ENCODE measurements around the gene SNRK. TPM values are rescaled to one million over a fixed set of nuclear protein-coding genes. Genes with fewer than 3 reads are reported as not detected.

SNRK gene
- total RNA-seq, 1 experiment from 2014 or later, result 11.8 TPM

DNA sequence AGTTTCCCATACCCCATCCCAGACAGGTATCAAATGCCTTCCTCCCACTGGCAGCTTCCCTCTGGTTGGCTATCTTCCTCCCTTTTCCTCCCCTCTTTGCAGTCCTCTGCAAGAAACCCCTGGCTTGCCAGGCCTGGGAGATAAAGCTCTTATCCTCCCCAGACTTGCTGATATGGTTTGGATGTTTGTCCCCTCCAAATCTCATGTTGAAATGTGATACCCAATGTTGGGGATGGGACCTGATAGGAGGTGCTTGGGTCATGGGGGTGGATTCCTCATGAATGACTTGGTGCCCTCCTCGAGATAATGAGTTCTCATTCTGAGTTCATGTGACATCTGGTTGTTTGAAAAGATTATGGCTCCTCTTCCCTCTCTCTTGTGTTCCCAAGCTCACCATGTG lies 32.2 kb upstream of the SNRK start:
- Mint-ChIP-seq H3K27me3 (ENCODE audit: low read depth) (peaks cover 5% of the 10 kb centered on the region), H3K36me3 (no peaks in the 10 kb centered on the region), H3K4me3 (no peak overlapping the region), H3K4me1 (peaks cover 13% of the 10 kb centered on the region), H3K9me3 (peaks cover 4% of the 10 kb centered on the region; the same call in 1 of the 2 replicates), H3K27ac (no peak overlapping the region)
- no peak for DNase-seq (ENCODE audit: low spot score)
- ChIA-PET CTCF (interaction anchor here (1.0 kb wide), 1 partner anchor 92 kb away, joined by 3 read pairs; no protein-coding TSS in a partner anchor), POLR2A (interaction anchor here (0.6 kb wide), 1 partner anchor 126 kb away, joined by 8 read pairs; no protein-coding TSS in a partner anchor)
- no peak for TF ChIP-seq SMAD3 (CRISPR knock-in tag; IDR thresholded peaks at IDR 0.05; ENCODE audit: borderline replicate concordance)
- TF ChIP-seq, protein P1, sequence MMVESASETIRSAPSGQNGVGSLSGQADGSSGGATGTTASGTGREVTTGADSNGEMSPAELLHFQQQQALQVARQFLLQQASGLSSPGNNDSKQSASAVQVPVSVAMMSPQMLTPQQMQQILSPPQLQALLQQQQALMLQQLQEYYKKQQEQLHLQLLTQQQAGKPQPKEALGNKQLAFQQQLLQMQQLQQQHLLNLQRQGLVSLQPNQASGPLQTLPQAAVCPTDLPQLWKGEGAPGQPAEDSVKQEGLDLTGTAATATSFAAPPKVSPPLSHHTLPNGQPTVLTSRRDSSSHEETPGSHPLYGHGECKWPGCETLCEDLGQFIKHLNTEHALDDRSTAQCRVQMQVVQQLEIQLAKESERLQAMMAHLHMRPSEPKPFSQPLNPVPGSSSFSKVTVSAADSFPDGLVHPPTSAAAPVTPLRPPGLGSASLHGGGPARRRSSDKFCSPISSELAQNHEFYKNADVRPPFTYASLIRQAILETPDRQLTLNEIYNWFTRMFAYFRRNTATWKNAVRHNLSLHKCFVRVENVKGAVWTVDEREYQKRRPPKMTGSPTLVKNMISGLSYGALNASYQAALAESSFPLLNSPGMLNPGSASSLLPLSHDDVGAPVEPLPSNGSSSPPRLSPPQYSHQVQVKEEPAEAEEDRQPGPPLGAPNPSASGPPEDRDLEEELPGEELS (CRISPR knock-in tag; IDR thresholded peaks at IDR 0.05), result no peak
- TF ChIP-seq, protein P2, sequence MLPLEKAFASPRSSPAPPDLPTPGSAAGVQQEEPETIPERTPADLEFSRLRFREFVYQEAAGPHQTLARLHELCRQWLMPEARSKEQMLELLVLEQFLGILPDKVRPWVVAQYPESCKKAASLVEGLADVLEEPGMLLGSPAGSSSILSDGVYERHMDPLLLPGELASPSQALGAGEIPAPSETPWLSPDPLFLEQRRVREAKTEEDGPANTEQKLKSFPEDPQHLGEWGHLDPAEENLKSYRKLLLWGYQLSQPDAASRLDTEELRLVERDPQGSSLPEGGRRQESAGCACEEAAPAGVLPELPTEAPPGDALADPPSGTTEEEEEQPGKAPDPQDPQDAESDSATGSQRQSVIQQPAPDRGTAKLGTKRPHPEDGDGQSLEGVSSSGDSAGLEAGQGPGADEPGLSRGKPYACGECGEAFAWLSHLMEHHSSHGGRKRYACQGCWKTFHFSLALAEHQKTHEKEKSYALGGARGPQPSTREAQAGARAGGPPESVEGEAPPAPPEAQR (CRISPR knock-in tag; IDR thresholded peaks at IDR 0.05), result no peak
- TF ChIP-seq, protein P3, sequence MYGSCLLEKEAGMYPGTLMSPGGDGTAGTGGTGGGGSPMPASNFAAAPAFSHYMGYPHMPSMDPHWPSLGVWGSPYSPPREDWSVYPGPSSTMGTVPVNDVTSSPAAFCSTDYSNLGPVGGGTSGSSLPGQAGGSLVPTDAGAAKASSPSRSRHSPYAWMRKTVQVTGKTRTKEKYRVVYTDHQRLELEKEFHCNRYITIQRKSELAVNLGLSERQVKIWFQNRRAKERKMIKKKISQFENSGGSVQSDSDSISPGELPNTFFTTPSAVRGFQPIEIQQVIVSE (CRISPR knock-in tag; IDR thresholded peaks at IDR 0.05; ENCODE audit: borderline replicate concordance), result no peak
- TF ChIP-seq MYBL2 (CRISPR knock-in tag; IDR thresholded peaks at IDR 0.05), result no peak
- TF ChIP-seq, protein P4, sequence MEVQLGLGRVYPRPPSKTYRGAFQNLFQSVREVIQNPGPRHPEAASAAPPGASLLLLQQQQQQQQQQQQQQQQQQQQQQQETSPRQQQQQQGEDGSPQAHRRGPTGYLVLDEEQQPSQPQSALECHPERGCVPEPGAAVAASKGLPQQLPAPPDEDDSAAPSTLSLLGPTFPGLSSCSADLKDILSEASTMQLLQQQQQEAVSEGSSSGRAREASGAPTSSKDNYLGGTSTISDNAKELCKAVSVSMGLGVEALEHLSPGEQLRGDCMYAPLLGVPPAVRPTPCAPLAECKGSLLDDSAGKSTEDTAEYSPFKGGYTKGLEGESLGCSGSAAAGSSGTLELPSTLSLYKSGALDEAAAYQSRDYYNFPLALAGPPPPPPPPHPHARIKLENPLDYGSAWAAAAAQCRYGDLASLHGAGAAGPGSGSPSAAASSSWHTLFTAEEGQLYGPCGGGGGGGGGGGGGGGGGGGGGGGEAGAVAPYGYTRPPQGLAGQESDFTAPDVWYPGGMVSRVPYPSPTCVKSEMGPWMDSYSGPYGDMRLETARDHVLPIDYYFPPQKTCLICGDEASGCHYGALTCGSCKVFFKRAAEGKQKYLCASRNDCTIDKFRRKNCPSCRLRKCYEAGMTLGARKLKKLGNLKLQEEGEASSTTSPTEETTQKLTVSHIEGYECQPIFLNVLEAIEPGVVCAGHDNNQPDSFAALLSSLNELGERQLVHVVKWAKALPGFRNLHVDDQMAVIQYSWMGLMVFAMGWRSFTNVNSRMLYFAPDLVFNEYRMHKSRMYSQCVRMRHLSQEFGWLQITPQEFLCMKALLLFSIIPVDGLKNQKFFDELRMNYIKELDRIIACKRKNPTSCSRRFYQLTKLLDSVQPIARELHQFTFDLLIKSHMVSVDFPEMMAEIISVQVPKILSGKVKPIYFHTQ (CRISPR knock-in tag; IDR thresholded peaks at IDR 0.05), result no peak
- no peak for TF ChIP-seq CREB1 (CRISPR knock-in tag; IDR thresholded peaks at IDR 0.05)
- no peak for TF ChIP-seq NR1H2 (CRISPR knock-in tag; IDR thresholded peaks at IDR 0.05)
- no peak for TF ChIP-seq JAZF1 (CRISPR knock-in tag; IDR thresholded peaks at IDR 0.05)
- no peak for TF ChIP-seq ATF1 (CRISPR knock-in tag; IDR thresholded peaks at IDR 0.05)
- TF ChIP-seq ZNF232 (CRISPR knock-in tag; IDR thresholded peaks at IDR 0.05), result no peak
- no peak for TF ChIP-seq ZNF396 (CRISPR knock-in tag; IDR thresholded peaks at IDR 0.05; ENCODE audit: borderline replicate concordance)
- no peak for TF ChIP-seq FOXJ3 (CRISPR knock-in tag; IDR thresholded peaks at IDR 0.05; ENCODE audit: borderline replicate concordance)
- TF ChIP-seq, protein P5, sequence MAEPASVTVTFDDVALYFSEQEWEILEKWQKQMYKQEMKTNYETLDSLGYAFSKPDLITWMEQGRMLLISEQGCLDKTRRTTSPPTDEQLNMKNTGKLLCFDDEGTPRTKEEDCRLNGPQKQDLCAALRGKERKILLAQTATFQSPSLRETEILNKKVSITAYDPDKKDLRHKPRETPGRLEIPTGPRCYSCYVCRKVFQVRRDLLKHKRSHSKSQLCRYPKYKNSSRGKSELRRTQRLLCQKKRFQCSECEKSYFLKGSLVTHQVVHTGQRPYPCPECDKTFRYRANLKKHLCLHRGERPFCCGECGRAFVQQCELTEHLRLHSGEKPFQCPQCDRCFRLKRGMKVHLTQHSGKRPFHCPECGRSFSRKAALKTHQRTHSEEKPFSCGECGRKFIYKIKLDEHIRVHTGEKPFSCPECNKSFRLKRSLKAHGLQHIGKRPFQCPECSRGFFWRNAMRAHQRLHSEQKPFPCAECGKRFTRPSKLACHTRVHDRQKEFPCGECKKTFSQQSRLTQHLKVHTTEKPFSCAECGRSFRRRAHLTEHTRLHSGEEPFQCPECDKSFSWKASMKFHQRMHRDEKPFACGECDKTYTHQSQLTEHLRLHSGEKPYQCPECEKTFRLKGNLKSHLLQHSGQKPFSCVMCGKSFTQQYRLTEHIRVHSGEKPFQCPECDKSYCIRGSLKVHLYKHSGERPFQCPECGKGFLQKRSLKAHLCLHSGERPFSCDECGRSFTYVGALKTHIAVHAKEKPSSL (CRISPR knock-in tag; conservative IDR thresholded peaks at IDR 0.05), result no peak
- TF ChIP-seq, protein P6, sequence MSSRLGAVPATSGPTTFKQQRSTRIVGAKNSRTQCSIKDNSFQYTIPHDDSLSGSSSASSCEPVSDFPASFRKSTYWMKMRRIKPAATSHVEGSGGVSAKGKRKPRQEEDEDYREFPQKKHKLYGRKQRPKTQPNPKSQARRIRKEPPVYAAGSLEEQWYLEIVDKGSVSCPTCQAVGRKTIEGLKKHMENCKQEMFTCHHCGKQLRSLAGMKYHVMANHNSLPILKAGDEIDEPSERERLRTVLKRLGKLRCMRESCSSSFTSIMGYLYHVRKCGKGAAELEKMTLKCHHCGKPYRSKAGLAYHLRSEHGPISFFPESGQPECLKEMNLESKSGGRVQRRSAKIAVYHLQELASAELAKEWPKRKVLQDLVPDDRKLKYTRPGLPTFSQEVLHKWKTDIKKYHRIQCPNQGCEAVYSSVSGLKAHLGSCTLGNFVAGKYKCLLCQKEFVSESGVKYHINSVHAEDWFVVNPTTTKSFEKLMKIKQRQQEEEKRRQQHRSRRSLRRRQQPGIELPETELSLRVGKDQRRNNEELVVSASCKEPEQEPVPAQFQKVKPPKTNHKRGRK (CRISPR knock-in tag; IDR thresholded peaks at IDR 0.05; ENCODE audit: borderline replicate concordance), result no peak
- TF ChIP-seq, protein P7, sequence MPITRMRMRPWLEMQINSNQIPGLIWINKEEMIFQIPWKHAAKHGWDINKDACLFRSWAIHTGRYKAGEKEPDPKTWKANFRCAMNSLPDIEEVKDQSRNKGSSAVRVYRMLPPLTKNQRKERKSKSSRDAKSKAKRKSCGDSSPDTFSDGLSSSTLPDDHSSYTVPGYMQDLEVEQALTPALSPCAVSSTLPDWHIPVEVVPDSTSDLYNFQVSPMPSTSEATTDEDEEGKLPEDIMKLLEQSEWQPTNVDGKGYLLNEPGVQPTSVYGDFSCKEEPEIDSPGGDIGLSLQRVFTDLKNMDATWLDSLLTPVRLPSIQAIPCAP (CRISPR knock-in tag; IDR thresholded peaks at IDR 0.05), result no peak
- ATAC-seq, result no peak

Measured in WTC11 (cell line).